Putamen (tissue), 1 donor: ENCODE measurements around the gene KCTD17.

Experiments
- DNase-seq: peaks from one replicate; pipeline ENCODE4 v3.0.0-alpha.2; 2016; ENCODE audit warnings: low spot score

KCTD17 gene

GRCh38 chr22:37105990-37106389 lies 54.4 kb downstream of the KCTD17 start:
- no peak for DNase-seq

GRCh38 chr22:37107816-37108621 lies 56.5 kb downstream of the KCTD17 start:
- DNase-seq, result no peak

DNA sequence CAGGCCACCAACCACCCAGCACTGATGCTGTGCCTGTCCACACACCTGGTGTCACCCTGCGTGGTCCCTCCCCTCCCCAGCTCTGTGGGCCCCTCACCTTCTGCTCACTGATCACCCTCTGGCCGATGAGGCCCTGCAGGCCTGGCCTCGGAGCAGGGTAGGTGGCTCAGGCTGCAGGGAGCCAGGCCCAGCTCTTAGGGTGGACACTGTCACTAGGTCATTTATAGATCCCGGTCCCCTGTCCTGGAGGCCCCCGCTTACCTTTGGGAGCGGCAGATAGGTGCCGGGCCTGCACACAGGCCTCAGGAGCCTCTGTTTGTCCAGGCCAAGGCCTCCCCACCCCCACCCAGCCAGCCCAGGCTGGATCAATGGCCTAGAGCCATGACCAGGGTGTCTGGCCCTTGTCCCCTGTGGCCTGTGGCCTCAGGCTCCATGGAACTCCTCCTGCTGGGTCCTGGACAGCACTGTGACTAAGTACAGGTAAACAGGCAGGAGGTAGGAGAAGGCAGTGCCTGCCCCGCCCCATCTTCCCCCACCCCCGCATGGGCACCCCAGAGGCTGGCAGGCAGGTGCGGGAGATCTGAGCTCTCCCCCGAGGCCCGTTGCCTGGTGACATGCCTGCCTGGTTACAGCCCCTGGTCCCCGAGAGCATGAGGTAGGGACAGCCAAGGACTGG lies 57.8 kb downstream of the KCTD17 start, which contains the start of gene TMPRSS6:
Gene TMPRSS6, minus strand, starts transcription at position 472 of the 676 bp plus-strand sequence. CDS start 6,296 bp downstream, outside the sequence.
- no peak for DNase-seq

- no peak for DNase-seq
These were observed 59.7 kb downstream of the KCTD17 start for GRCh38 chr22:37111156-37111717.

GRCh38 chr22:37112084-37112728 lies 60.7 kb downstream of the KCTD17 start:
- no peak for DNase-seq
